C4-2B (cell line): ENCODE data around the gene CLTCL1.

ENCODE experiments used
- H3K27ac ChIP-seq: fragments of 450-650 bp; 2 replicates; pipeline ENCODE4 v1.5.1; 2017
- ZFX ChIP-seq: fragments of 450-650 bp; IDR thresholded peaks from 2 replicates; pipeline ENCODE4 v1.6.1; 2017
- TF ChIP-seq, protein P1 (sequence below): fragments of 450-650 bp; conservative IDR thresholded peaks from 2 replicates; pipeline ENCODE4 v1.5.1; 2017; ENCODE audit warnings: mild to moderate bottlenecking

CLTCL1 gene

DNA sequence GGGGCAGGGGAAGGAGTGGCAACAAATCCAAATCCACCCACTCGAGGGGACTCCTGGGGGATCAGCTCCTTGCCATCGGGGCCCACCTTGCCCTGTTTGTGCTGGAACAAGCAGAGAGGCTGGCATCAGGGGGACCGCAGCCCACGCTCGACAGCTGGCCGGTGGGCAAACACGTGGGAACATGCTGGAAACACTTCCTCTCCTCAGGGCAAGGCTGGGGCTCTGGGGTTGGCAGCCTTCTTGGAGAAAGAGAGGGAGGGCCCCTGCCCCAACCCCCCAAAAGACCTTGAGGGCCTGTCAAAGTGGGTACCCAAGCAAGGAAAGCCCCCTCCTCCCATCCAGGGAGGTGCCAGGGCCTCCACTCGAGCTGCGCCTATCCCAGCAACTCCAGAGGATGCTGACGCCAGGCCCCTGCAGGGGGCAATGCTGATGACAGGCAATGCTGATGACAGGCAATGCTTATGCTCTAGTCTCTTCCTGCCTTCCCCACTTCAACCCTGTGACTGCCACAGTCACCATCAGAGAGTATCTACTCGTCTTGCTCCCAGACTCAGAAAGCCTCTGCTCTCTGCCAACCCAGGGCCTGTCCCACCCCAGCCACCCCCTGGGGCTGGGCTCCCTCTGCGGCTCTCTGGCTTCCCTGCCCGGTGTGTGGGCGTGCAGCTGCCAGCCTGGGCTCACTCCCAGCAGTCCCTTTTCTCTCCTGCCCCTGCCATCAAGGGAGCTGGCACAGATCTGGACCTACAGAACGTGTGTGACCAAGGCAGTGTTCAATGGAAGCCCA, 153.1 kb downstream of the CLTCL1 start:
- no peak overlapping the region for H3K27ac ChIP-seq
- TF ChIP-seq ZFX: no peak
- TF ChIP-seq, protein P1, sequence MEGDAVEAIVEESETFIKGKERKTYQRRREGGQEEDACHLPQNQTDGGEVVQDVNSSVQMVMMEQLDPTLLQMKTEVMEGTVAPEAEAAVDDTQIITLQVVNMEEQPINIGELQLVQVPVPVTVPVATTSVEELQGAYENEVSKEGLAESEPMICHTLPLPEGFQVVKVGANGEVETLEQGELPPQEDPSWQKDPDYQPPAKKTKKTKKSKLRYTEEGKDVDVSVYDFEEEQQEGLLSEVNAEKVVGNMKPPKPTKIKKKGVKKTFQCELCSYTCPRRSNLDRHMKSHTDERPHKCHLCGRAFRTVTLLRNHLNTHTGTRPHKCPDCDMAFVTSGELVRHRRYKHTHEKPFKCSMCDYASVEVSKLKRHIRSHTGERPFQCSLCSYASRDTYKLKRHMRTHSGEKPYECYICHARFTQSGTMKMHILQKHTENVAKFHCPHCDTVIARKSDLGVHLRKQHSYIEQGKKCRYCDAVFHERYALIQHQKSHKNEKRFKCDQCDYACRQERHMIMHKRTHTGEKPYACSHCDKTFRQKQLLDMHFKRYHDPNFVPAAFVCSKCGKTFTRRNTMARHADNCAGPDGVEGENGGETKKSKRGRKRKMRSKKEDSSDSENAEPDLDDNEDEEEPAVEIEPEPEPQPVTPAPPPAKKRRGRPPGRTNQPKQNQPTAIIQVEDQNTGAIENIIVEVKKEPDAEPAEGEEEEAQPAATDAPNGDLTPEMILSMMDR: no peak

DNA sequence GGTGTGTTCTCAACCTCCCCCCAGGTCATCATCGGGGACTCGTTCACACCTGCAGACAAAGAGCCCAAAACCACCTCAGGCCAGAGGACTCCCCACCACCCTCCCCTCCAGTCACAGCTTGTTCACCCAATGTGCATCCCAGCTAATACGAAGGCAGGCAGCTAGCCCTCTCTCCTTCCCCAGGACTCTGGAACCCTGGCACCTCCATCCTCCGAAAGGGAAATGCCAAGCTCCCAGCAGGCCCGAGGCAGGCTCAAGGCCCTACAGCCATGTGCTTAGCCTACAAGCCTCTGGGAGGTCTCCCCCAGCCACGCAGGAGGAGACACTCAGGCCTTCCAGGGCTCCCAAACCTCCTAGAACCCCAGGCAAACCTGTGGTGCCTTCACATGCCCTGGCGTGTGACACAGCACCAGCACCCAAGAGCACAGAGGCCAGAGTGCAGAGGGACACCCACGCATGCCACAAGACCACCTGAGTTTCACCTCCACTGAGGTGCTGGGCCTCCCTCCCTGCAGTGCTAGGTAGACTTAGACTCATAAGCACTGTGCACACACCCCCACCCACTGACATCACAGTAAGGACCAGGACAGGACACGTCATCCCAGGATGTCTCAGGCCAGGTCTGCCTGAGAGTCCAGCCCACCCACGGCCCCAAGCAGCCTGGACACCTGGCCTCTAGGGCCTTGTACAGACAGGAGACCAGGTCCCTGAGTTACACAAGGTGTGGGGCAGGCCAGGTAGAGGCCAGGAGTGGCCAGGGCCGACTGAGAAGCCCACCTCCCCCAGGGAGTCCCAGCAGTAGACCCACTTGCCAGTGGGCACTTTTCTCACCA, 153.9 kb downstream of the CLTCL1 start:
- TF ChIP-seq ZFX: no peak
- TF ChIP-seq, protein P1: no peak
- no peak overlapping the region for H3K27ac ChIP-seq

DNA sequence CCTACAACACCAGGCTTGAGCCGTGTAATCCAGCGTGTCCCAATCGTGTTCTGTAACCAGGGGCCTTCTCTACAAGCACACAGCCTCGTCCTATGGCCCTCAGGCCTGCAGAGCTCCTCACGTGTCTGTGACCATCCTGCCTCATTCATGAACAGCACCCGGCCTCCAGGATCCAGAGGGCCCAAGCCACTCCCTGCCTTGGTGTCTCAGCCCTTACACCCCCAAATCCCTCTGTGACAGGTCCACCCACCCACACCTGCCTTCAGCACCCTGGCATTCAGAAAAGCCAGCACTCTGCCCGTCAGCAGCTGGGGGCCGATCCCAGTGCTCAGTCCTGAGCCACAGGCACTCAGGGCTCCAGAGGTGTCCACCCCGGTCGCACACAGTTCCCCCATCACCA, 154.6 kb downstream of the CLTCL1 start:
- no peak for TF ChIP-seq ZFX
- TF ChIP-seq, protein P1: no peak
- H3K27ac ChIP-seq: no peak overlapping the region

DNA sequence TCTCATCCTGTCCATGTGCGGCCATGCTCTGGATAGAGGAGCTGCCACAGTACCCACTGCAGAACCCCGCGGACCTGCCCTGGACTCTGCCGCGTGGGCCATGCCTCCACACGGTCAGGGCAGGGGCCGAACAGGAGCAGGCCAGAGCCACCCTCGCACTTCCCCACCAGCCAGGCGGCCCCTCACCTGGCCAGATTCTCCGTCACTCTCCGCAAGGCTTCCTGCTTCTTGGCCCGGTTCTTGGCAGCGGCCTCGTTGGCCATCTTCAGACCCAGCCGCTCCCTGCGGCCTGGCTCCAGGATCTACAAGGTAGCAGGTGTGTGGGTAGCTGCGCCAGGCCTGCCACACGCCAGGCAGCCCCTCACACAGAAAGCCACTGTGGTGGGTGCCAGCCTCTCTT, 156.6 kb downstream of the CLTCL1 start:
- no peak overlapping the region for H3K27ac ChIP-seq
- TF ChIP-seq, protein P1: no peak
- no peak for TF ChIP-seq ZFX

DNA sequence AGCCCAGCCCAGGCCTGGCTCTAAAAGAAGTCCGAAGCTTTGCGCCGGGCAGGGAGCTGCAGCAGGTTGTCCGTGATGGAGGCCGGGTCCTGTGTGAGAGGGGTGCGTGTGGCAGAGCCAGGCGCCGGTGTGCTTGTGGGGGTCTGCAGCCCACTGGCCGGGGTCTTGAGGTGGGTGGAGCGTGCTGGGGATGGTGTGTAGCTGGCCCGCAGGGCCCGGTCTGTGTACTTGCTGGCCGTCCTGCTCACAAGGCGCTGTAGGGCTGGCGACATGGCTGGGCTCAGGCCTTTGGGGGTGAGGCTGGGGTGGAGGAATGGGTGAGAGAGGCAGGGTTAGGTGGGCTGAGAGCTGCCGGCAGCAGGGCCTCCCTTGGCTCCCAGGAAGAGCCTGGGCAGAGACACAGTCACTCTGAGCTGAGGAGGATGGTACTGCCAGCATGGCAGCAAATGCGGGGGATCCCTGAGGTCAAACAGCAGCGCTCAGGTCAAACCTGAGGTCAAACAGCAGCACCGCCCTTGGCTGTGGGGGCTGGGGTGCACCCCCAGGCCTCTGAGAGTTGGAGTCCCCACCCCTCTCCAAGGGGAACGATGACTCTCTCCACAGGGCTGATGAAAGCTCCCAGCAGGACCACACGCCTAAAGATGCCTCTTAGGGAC, 157.2 kb downstream of the CLTCL1 start:
- TF ChIP-seq ZFX: no peak
- TF ChIP-seq, protein P1: no peak
- no peak overlapping the region for H3K27ac ChIP-seq

DNA sequence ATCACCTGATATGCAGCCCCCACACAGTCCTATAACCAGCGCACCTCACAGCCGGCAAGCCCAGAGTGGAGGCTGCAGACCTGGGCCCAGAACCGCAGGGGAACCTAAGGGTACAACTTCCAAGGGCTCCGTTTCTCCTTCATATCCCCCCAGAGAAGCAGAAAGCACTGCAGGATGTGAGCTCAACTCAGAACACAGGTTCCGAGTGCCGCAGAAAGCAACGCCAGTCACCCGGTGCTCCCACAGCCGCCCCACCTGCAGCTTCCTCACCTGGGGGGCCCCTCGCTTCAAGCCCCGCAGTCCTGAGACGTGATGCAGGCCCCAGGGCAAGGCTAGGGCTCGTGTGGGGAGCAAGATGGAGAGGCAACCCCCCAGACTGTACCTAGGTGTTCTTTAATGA, 158.0 kb downstream of the CLTCL1 start:
- H3K27ac ChIP-seq: no peak overlapping the region
- TF ChIP-seq ZFX: no peak
- TF ChIP-seq, protein P1: no peak
